Renal cortex interstitium (tissue), 15 donors: ENCODE measurements around the gene ITPKC. TPM values are rescaled to one million over a fixed set of nuclear protein-coding genes. Genes with fewer than 3 reads are reported as not detected.

Experiments used
- DNase-seq, 11 donors: peaks; one replicate each; pipeline ENCODE4 v3.0.0-alpha.2; 2013; ENCODE audit warnings: low read depth in 9 of 11, low spot score in 4 of 11; ENCODE audit errors: extremely low read depth in 1 of 11
- long read RNA-seq, 16 experiments: transcript quantifications; one replicate each; lab custom pipeline, GENCODE V29; 2026
- polyA plus RNA-seq, 3 donors: library from polyadenylated mRNA; unstranded; fragments of 120-200 nt; gene quantifications; one replicate each; pipeline ENCODE4 v1.2.1, GENCODE V29; 2013; ENCODE audit not compliant: insufficient read length in 3 of 3

Gene ITPKC
- polyA plus RNA-seq = 10 to 100 TPM; 12.3 to 15.4 (median 14.2) TPM
- long read RNA-seq, donor 1 = 0 reads
- long read RNA-seq, donor 2, partial matches to known transcripts = 0 of 3 reads
- long read RNA-seq, donor 2, other reads (novel, unspliced or antisense) = 0 of 3 reads
- long read RNA-seq, donor 3, transcript ITPKC-201 (7 exons, 3,385 nt) = major isoform, 5 of 5 reads
- long read RNA-seq, donor 3, partial matches to known transcripts = 0 of 5 reads
- long read RNA-seq, donor 3, other reads (novel, unspliced or antisense) = 0 of 5 reads
- long read RNA-seq, donor 4, partial matches to known transcripts = 0 of 3 reads
- long read RNA-seq, donor 4, other reads (novel, unspliced or antisense) = 0 of 3 reads
- long read RNA-seq, donor 5, transcript ITPKC-201 (7 exons, 3,385 nt) = major isoform, 5 of 5 reads
- long read RNA-seq, donor 5, partial matches to known transcripts = 0 of 5 reads
- long read RNA-seq, donor 5, other reads (novel, unspliced or antisense) = 0 of 5 reads
- long read RNA-seq, donor 6, partial matches to known transcripts = 0 of 4 reads
- long read RNA-seq, donor 6, other reads (novel, unspliced or antisense) = 0 of 4 reads
- long read RNA-seq, donor 7, partial matches to known transcripts = 0 of 1 reads
- long read RNA-seq, donor 7, other reads (novel, unspliced or antisense) = 0 of 1 reads
- long read RNA-seq, donor 8, partial matches to known transcripts = 17 of 21 reads
- long read RNA-seq, donor 8, other reads (novel, unspliced or antisense) = 0 of 21 reads
- long read RNA-seq, donor 9, partial matches to known transcripts = 0 of 2 reads
- long read RNA-seq, donor 9, other reads (novel, unspliced or antisense) = 0 of 2 reads
- long read RNA-seq, donor 10, partial matches to known transcripts = 0 of 4 reads
- long read RNA-seq, donor 10, other reads (novel, unspliced or antisense) = 0 of 4 reads
- long read RNA-seq, donor 11, partial matches to known transcripts = 0 of 1 reads
- long read RNA-seq, donor 11, other reads (novel, unspliced or antisense) = 0 of 1 reads
- long read RNA-seq, donor 12, partial matches to known transcripts = 0 of 2 reads
- long read RNA-seq, donor 12, other reads (novel, unspliced or antisense) = 0 of 2 reads
- long read RNA-seq, donor 13, transcript ITPKC-201 (7 exons, 3,385 nt) = major isoform, 7 of 19 reads
- long read RNA-seq, donor 13, partial matches to known transcripts = 12 of 19 reads
- long read RNA-seq, donor 13, other reads (novel, unspliced or antisense) = 0 of 19 reads
- long read RNA-seq, donor 14, partial matches to known transcripts = 0 of 1 reads
- long read RNA-seq, donor 14, other reads (novel, unspliced or antisense) = 0 of 1 reads
- long read RNA-seq, donor 15 = 0 reads
- long read RNA-seq, donor 16, partial matches to known transcripts = 0 of 2 reads
- long read RNA-seq, donor 16, other reads (novel, unspliced or antisense) = 0 of 2 reads

DNA sequence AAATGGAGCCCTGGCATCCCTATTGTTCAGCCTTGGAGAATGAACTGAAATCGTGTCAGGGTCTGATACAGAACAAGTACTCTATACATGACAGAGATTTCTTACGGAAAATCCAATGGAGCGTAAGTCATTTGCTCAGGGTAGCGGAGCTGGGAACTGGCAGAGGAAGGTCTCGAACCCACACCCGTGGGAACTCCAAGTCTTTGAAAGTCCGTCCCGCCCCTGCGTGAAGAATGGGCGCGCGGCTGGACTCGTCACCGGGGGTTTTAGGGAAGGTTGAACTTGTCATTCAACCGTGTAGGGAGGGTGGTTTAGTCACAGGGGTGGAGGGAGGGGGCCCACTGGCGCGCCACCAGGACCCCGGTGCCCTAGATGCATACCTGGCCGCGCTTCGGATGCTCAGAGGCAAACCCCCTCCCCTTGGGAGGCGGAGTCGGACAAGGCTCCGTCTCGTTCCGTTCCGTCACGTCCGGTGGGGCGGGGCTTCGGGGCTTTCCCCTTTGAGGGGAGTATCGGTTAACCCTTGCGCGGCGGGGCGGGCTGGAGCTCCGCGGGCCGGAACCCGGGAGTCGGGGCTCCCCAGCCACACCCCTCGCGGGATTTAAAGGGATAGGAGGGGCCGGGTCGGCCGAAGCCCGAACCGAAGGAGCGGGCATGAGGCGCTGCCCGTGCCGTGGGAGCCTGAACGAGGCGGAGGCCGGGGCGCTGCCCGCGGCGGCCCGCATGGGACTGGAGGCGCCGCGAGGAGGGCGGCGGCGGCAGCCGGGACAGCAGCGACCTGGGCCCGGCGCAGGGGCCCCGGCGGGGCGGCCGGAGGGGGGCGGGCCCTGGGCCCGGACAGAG, at the start of gene ITPKC, which contains the start of gene COQ8B:
TSS of gene ITPKC (plus strand) at position 631 of the 843 bp plus-strand sequence. CDS start at position 655, 24 bp downstream.
TSS of gene COQ8B (minus strand) at position 405 of the 843 bp plus-strand sequence. CDS start 2,254 bp downstream, outside the sequence.
- peak; percentile 93 to 100 (median 98) for DNase-seq

DNA sequence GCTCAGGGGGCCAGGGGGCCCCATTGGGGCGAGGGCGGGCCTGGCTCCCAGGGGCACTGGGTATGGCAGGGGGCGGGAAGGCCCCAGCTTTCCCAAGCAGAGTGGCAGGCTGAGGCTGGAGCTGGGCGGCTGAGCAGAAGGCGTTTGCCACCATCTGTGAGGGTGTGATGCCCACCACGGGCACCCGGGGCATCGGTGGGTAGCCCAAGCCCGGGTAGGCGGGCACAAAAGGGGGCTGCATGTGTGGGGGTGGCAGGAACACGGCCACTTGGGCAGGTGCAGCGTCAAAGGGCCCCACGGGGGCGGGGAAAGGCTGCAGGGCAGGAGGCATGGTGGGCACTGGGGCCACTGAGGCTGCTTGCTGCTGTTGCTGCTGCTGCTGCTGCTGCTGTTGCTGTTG, 49.3 kb upstream of the ITPKC start:
- DNase-seq = no peak

DNA sequence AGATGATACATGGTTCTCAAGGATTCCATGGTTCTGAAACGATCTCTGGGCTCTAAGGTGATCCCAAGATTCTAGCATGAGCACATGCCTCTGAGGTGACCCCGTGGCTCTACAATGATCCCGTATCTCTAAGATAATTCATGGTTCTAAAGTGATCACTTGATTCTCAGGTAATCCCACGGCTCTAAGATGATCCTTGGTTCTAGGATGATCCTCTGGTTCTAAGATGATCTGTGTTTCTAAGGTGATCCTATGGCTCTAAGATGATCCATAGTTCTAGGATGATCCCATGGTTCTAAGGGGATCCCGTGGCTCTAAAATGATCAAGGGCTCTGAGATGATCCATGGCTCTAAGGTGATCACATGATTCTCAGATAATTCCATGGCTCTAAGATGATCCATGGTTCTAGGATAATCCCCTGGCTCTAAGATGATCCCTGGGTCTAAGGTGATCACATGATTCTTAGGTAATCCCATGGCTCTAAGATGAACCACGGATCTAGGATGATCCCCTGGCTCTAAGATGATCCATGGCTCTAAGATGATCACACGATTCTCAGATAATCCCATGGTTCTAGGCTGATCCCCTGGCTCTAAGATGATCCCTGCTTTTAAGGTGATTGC, 47.8 kb upstream of the ITPKC start:
- DNase-seq = no peak

DNA sequence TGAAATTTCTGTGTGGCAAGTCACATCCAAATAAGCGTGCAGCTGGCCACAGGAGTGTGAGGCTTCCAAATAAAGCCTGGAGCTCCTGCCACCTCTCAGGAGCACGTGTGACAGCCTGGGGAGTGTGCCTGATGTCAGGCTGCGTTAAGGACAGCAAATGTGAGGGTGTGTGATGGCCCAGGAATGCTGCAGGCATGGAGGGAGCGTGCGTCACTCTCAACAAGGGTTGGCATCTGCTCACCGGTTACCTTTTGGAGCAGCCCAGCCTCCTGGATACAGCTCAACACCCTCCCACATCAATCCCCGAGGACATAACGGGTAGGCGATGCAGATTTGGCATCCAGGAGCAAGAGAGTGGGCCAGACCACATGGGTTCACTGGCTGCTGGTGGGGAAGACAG, 45.5 kb upstream of the ITPKC start:
- no peak for DNase-seq

DNA sequence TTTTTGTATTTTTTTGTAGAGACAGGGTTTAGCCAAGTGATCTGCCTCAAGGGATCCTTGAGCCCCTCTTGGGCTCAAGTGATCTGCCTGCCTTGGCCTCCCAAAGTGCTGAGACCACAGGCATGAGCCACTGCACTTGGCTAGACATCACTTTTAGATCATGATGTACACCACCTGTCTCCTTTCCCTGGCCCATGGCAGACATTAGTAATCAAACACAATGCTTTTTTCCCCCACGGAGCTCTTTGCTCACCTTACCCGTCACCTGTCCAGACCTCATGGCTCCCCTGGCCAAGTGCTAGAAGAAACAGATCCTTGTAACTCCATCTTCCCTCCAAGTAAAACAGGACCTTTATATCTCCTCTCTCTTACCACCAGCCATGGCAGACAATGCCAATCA, 44.9 kb upstream of the ITPKC start:
- no peak for DNase-seq

DNA sequence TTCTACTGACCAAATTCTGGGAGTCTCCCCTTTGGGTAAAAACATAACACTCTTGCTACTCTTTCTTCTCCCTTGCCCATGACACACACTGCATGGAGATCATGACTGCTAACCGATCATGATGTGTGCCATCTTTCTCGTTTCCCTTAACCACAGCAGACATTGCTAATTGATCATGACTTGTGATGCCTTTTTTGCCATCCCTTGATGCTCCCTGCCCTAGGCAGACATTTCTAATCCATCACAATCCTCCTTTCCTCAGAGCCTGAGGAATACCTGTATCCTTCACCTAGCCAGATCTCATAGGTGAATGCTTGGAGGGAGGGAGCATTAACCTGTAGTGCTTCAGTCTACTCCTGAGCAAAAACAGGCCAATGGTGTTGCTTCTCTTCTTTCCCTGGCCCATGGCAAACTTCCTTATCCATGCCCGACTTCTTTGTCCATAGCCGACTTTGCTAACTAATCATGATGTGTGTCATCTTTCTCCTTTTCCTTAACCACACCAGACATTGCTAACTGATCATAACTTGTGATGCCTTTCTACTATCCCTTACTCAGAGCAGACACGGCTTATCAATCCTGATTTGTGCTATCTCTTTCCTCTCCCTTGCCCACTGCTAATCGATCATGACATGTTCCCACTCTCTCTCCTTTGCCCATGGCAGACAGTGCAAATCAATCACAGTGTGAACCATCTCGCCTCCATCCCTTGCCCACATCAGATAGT, 44.2 kb upstream of the ITPKC start:
- DNase-seq = no peak

DNA sequence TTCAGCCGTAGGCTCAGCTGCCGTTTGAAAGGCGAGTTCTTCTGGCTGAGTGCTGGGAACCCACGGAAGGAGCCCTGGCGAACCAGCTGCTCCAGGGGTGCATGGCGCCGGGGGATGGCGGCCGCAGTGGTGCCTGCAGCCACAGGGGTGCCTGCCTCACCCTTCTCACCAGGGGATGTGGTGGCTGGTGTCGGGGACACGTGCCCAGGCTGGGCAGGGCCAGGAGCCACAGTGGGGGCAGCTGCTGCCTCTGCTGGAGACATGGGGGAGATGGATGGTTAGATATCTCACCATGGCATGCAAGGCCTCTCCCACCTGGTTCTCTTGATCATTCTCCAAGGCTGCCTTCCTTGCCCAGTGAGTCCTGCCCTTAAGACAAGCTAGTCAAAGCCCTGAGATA, 43.5 kb upstream of the ITPKC start:
- no peak for DNase-seq

DNA sequence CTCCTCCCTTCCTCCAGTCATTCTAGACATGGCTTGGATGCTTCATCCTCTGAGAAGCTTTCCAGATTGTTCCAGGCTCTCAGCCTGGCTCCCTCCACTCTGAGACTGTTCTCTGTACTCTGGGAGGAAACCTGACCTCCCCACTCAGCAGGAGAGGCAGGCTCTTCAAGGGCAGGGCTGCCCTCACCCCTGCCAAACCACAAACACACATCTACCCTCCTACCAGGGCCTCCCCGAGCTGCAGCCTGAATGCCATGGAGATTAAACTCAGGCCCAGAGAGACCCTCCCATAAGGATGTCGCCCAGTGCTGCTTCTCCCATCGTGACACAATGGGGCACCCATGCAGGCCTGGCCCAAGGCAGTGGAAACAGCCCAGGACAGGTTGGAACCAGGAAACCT, 42.6 kb upstream of the ITPKC start:
- no peak for DNase-seq

DNA sequence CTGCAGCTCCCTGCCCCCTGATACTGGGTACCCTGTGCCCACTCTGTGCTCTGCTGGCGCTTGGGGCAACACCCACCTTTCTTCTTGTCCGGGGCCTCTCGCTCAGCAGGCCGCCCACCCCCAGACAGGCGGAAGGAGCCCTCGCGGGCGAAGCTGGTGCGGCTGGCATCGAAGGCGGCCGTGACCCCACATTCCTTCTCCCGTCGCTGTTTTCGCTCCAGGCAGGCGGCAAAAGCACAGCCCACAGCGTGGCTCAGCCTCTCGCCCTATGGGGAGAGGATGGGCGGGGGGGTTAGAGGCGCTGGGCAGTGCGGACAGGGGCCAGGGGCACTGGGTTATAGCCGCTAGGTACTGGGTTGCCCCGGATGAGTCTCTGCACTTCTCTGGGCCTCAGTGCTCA, 39.8 kb upstream of the ITPKC start:
- no peak for DNase-seq

DNA sequence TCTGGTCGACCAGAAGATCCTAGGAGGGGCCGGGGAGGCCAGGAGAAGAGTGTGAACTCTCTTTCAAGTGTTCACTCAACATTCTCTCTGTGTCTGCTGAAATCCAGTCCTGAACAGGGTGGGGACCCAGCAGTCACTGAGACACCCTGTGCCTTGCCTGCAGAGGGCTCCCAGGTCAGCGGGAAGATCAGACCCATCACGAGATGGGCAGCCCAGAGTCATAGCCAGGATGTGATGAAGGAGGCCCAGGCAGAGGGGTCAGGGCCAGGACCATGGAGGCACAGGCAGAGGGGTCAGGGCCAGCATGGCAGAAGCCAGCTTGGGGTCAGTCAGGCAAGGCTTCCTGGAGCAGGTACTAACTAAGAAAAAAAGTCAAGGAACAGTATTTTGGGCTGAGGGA, 35.9 kb upstream of the ITPKC start:
- no peak for DNase-seq

DNA sequence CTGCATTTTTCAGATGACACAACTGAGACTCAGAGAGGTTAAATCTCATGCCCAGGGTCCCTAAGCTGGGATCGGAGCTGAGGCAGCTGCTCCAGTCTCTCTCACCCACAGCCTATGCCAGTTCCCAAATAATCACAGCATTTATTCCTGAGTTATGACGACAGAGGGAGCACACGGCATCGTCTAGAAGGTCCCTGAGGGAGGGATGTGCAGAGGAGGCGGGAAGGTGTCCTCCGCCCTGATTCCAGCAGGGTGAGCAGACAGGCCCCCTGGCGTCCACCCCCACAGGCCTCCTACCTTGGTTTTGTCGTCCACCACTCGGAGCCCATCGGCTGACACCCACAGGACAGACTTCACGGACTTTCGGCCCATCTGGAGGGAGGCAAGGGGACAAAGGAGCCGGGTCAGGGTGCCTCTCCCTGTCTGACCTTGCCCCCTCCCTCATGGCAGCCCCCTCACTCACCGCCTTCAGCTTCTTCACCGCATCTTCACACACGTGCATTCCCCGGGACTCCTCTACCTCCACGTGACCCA, 34.4 kb upstream of the ITPKC start:
- no peak for DNase-seq

DNA sequence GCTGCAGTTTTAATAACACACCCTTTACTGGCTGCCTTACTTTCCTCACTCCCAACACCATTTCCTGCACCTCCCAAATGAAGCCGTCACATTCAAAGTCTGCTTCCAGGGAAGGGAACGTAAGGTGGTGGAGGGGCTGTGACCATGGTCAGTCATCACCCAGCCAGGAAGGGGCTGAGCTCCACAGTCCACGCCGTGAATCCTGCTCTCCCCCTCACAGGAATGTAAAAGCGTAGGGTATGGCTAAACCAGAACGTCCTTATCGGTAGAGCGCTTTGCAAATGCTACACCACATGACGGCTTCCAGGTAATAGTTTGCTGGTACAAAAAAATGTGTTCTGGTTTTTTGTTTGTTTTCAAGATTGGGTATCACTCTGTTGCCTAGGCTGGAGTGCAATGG, 33.5 kb upstream of the ITPKC start:
- no peak for DNase-seq

DNA sequence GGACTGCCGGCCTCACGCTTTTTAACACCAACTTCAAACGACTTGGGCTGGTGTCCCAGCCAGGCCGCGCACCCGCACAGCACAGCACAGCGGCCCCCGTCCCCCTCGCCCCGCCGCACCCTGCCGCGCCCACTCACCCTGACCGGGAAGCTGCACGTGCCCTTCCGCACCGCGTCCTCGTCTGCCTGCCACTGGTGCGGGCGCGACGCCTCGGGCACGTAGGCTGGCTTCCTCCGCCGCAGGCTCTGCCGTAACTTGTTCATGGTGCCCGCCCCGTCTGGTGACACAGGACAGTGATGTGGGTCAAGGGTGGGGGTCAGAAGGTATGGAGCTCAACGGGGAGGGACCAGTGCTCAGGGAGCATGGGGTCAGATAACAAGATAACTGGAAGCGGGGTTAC, 32.6 kb upstream of the ITPKC start:
- DNase-seq = no peak

DNA sequence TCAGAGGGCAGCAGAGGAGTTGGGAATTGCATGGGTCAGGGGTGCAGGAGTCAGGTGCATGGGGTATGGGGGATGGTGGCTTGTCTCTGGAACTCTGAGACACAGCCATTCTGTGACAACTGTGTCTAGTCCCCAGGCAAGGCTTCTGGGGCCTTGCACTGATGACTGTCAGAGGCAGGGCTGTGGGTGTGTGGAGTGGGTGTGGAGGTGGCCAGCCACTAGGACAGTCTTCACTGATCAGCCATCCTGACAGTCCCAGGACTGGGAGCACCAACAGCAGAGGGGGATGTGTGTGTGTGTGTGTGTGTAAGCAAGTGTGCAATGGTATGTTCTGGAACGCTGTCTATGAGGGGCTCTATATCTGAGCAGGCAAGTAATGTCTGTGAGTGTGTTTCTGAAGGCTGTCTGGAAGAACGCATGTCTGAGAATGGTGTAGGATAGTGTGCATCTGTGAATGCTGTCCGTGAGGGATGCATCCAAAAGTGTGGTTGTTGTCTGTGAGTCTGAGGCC, 31.8 kb upstream of the ITPKC start:
- DNase-seq = no peak

DNA sequence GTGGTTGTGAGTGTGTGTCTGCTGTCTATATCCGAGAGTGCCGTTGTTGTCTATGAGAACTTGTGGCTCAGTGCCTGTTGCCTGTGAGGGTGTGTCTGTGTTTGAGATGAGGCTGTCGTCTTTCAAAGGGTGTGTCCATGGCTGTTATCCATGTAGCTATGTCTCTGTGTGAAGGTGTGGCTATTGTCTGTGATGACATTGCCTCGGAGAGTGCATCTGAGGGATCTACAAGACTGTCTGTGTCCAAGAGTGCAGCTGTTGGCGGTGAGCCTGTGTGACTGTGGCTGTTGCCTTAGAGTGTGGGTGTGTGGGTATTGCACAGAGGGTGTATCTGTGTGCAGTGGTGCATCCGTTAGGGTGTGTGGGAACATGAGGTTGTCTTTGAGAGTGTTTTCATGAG, 31.3 kb upstream of the ITPKC start:
- DNase-seq = no peak

DNA sequence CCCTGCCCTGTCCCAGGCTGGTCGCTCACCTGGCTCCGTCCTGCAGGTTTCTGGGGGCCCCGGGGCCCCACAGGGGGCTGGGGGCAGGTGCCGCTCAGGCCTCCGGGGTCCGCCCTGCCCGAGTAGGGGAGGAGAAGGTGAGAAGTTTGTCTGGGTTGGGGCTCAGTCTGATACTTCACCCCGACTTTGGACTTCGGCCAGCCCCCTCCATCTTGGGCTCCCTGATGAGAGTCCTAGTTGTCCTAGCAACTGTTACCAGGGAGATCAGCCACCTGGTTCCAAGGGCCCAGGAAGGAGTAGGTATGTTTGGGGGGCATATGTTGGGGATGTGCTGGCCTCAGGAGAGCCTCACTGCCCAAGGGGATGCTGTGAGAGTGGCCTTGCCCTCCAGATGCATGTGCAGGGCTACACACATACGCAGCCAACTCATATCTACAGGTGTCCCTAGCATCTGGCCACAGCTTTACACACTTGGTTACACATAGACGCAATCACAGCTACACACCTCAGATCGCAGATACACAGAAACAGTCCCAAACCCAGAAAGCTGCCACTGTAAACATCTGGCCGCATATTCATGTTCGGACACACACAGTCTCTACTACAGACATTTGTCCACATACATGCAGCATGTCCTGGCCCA, 29.9 kb upstream of the ITPKC start:
- no peak for DNase-seq
